H1 (cell line): ENCODE results near the gene NEK4. TPM values are rescaled to one million over a fixed set of nuclear protein-coding genes. Genes with fewer than 3 reads are reported as not detected.

Experiments used
- CTCF ChIA-PET: fragments of 300-600 bp; sonication (Branson Sonifier 250); formaldehyde crosslinking; loops from one replicate; lab custom pipeline; 2021; ENCODE audit not compliant: partially characterized antibody; lab: Charles Lee
- POLR2A ChIA-PET: fragments of 300-600 bp; sonication (Branson Sonifier 250); formaldehyde crosslinking; loops from one replicate; lab custom pipeline; 2021; ENCODE audit warnings: inconsistent platforms; ENCODE audit not compliant: partially characterized antibody; lab: Charles Lee
- DNase-seq, 2 experiments: peaks; one replicate each; pipeline versions ENCODE4 v3.0.0 to v3.0.0-alpha.2; 2010 to 2022; ENCODE audit warnings: low spot score in 2 of 2, low read depth in 1 of 2, mixed read lengths in 1 of 2
- FAIRE-seq: peaks from 2 replicates; lab custom pipeline; 2011; peaks lifted over from hg19 to GRCh38; lab: Jason Lieb, UNC
- H2AFZ ChIP-seq: 2 replicates; pipeline ENCODE4 v1.8.1; 2012; ENCODE audit warnings: low read length, inconsistent platforms
- H2AK5ac ChIP-seq: 2 replicates; pipeline ENCODE4 v1.6.1; 2013; ENCODE audit warnings: low read depth, low read length
- H2BK120ac ChIP-seq: replicated peaks from 2 replicates; pipeline ENCODE3; 2013; ENCODE audit warnings: low read depth, low read length, inconsistent platforms
- H2BK12ac ChIP-seq: 2 replicates; pipeline ENCODE4 v1.6.1; 2013; ENCODE audit warnings: low read depth, low read length
- H2BK15ac ChIP-seq: 2 replicates; pipeline ENCODE4 v1.6.1; 2013; ENCODE audit warnings: low read length
- H2BK20ac ChIP-seq: 2 replicates; pipeline ENCODE4 v1.6.1; 2013; ENCODE audit warnings: low read length
- H2BK5ac ChIP-seq: 2 replicates; pipeline ENCODE4 v1.6.1; 2013; ENCODE audit warnings: low read depth, low read length
- H3K14ac ChIP-seq: 2 replicates; pipeline ENCODE4 v1.6.1; 2013; ENCODE audit warnings: inconsistent platforms; ENCODE audit not compliant: insufficient read length
- H3K18ac ChIP-seq: 2 replicates; pipeline ENCODE4 v1.6.1; 2013; ENCODE audit warnings: low read length; ENCODE audit errors: extremely low read depth
- H3K23ac ChIP-seq: 2 replicates; pipeline ENCODE4 v1.6.1; 2013; ENCODE audit warnings: inconsistent platforms; ENCODE audit not compliant: insufficient read length
- H3K23me2 ChIP-seq: 2 replicates; pipeline ENCODE4 v1.6.1; 2013; ENCODE audit warnings: low read depth, low read length
- H3K27ac ChIP-seq: 2 replicates; pipeline ENCODE4 v1.6.1; 2011; ENCODE audit warnings: low read depth, low read length, inconsistent platforms
- H3K27me3 ChIP-seq, 4 experiments: replicated peaks in 1 of 4; 1 replicate in 1 of 4; 2 replicates in 3 of 4; pipeline versions ENCODE4 v1.6.1 to v1.8.1; 2011 to 2013; ENCODE audit warnings: low read length in 3 of 4, mild to moderate bottlenecking in 3 of 4, inconsistent platforms in 2 of 4, mixed read lengths in 2 of 4, moderate library complexity in 1 of 4; ENCODE audit not compliant: control insufficient read depth in 3 of 4, insufficient read depth in 3 of 4; ENCODE audit errors: extremely low read depth in 1 of 4
- H3K36me3 ChIP-seq, 4 experiments: 2 replicates each; pipeline versions ENCODE4 v1.6.1 to v1.8.1; 2011 to 2013; ENCODE audit warnings: mild to moderate bottlenecking in 4 of 4, low read length in 3 of 4, moderate library complexity in 2 of 4, control low read depth in 1 of 4, inconsistent platforms in 1 of 4; ENCODE audit not compliant: insufficient read depth in 4 of 4, control insufficient read depth in 2 of 4
- H3K4ac ChIP-seq: replicated peaks from 2 replicates; pipeline ENCODE3; 2013; ENCODE audit warnings: low read length, low read depth, mixed read lengths, inconsistent platforms; ENCODE audit not compliant: insufficient read length
- H3K4me1 ChIP-seq, 4 experiments: replicated peaks in 1 of 4; 1 replicate in 1 of 4; 2 replicates in 3 of 4; pipeline versions ENCODE4 v1.6.1 to v1.8.1; 2011 to 2013; ENCODE audit warnings: low read length in 3 of 4, inconsistent platforms in 2 of 4, mixed read lengths in 1 of 4; ENCODE audit not compliant: insufficient read depth in 4 of 4, control insufficient read depth in 3 of 4
- H3K4me2 ChIP-seq, 2 experiments: 2 replicates each; pipeline versions ENCODE4 v1.6.1 to v1.8.1; 2011 to 2013; ENCODE audit warnings: low read depth in 2 of 2, low read length in 2 of 2, control low read depth in 1 of 2, inconsistent platforms in 1 of 2, mild to moderate bottlenecking in 1 of 2; ENCODE audit not compliant: insufficient read depth in 1 of 2
- H3K4me3 ChIP-seq, 4 experiments: fragments of 200-600, 300-600 bp in 1 of 4; sonication (generic), shearing (Covaris generic), sonication (Bioruptor Twin) in 1 of 4; 2 replicates each; pipeline versions ENCODE4 v1.5.1 to v1.8.1; 2011 to 2016; ENCODE audit warnings: low read length in 4 of 4, low read depth in 3 of 4, control low read depth in 2 of 4, inconsistent platforms in 2 of 4, mild to moderate bottlenecking in 2 of 4, mixed read lengths in 1 of 4, moderate library complexity in 1 of 4; ENCODE audit not compliant: insufficient read depth in 2 of 4; ENCODE audit errors: extremely low read depth in 1 of 4
- H3K56ac ChIP-seq: replicated peaks from 2 replicates; pipeline ENCODE3; 2013; ENCODE audit warnings: low read depth, mild to moderate bottlenecking, mixed read lengths, low read length, inconsistent platforms; ENCODE audit not compliant: insufficient read length
- H3K79me1 ChIP-seq: 2 replicates; pipeline ENCODE4 v1.6.1; 2013; ENCODE audit warnings: low read depth, low read length, control low read depth
- H3K79me2 ChIP-seq, 2 experiments: 2 replicates each; pipeline versions ENCODE4 v1.6.1 to v1.8.1; 2012 to 2013; ENCODE audit warnings: low read length in 2 of 2, mild to moderate bottlenecking in 2 of 2, inconsistent platforms in 1 of 2; ENCODE audit not compliant: insufficient read depth in 2 of 2, control insufficient read depth in 1 of 2
- H3K9ac ChIP-seq, 4 experiments: replicated peaks in 1 of 4; 1 replicate in 1 of 4; 2 replicates in 3 of 4; pipeline versions ENCODE4 v1.6.1 to v1.8.1; 2011 to 2013; ENCODE audit warnings: low read depth in 3 of 4, low read length in 3 of 4, control low read depth in 2 of 4, mild to moderate bottlenecking in 2 of 4, moderate library complexity in 2 of 4, inconsistent platforms in 1 of 4; ENCODE audit errors: extremely low read depth in 1 of 4
- H3K9me3 ChIP-seq, 2 experiments: 2 replicates each; pipeline versions ENCODE4 v1.6.1 to v1.8.1; 2012 to 2013; ENCODE audit warnings: mild to moderate bottlenecking in 2 of 2, moderate library complexity in 2 of 2, control low read depth in 1 of 2, inconsistent platforms in 1 of 2, low read depth in 1 of 2, low read length in 1 of 2, mixed read lengths in 1 of 2; ENCODE audit not compliant: insufficient read depth in 2 of 2
- H4K20me1 ChIP-seq, 2 experiments: replicated peaks in 1 of 2; 2 replicates each; pipeline versions ENCODE3 to v1.8.1; 2011 to 2013; ENCODE audit warnings: inconsistent platforms in 2 of 2, low read length in 2 of 2, mild to moderate bottlenecking in 1 of 2; ENCODE audit not compliant: insufficient read depth in 2 of 2, control insufficient read depth in 1 of 2
- H4K5ac ChIP-seq: 2 replicates; pipeline ENCODE4 v1.6.1; 2013; ENCODE audit warnings: low read length, low read depth, mixed read lengths, inconsistent platforms; ENCODE audit not compliant: insufficient read length
- H4K8ac ChIP-seq: 2 replicates; pipeline ENCODE4 v1.8.0; 2013; ENCODE audit warnings: mild to moderate bottlenecking, moderate library complexity, low read length, inconsistent platforms; ENCODE audit not compliant: insufficient read depth; ENCODE audit errors: extremely low read depth
- H4K91ac ChIP-seq: replicated peaks from 2 replicates; pipeline ENCODE3; 2013; ENCODE audit warnings: low read length, mixed read lengths, inconsistent platforms; ENCODE audit not compliant: insufficient read length
- MAFK ChIP-seq: IDR thresholded peaks from 2 replicates; pipeline ENCODE4 v1.6.1; 2012; ENCODE audit warnings: low read depth, mild to moderate bottlenecking, improper control_type of control experiment, low read length
- POLR2A ChIP-seq, 2 experiments: IDR thresholded peaks; 1 replicate in 1 of 2; 2 replicates in 1 of 2; pipeline ENCODE4 v1.6.1; 2011; ENCODE audit warnings: low read depth in 2 of 2, low read length in 2 of 2, mild to moderate bottlenecking in 2 of 2; ENCODE audit errors: control extremely low read depth in 1 of 2
- POLR2AphosphoS5 ChIP-seq: IDR thresholded peaks from 2 replicates; pipeline ENCODE4 v1.6.1; 2011; ENCODE audit warnings: low read depth, low read length
- RNF2 ChIP-seq: fragments of 200-900, 300-1000 bp; sonication (generic); IDR thresholded peaks from 2 replicates; pipeline ENCODE4 v1.7.1; 2016; ENCODE audit warnings: borderline replicate concordance, low read depth, mild to moderate bottlenecking, antibody characterized with exemption, low read length; ENCODE audit not compliant: poor library complexity, severe bottlenecking; ENCODE audit errors: missing control alignments
- SP1 ChIP-seq: IDR thresholded peaks from 2 replicates; pipeline ENCODE4 v1.6.1; 2011; ENCODE audit warnings: low read depth, low read length
- WGBS, 2 experiments: shearing (Covaris generic) in 1 of 2; methylation state at CpG; one replicate each; pipeline versions ENCODE4 v1.1.6 to v1.1.7; 2013 to 2015; ENCODE audit warnings: low lambda C conversion rate in 2 of 2, mixed read lengths in 2 of 2, inconsistent platforms in 1 of 2, low coverage in 1 of 2, missing lambda C conversion rate in 1 of 2; ENCODE audit not compliant: insufficient replicate concordance in 2 of 2, insufficient coverage in 1 of 2, insufficient read length in 1 of 2; ENCODE audit errors: extremely low coverage in 1 of 2, missing lambda C conversion rate in 1 of 2; 5-methylcytosine and 5-hydroxymethylcytosine counted together
- polyA plus RNA-seq, 7 experiments: library from polyadenylated mRNA; depleted of rRNA in 3 of 7; stranded (reverse) in 5 of 7; unstranded in 2 of 7; fragments of >200 nt in 5 of 7; fragments of 200-250 nt in 2 of 7; gene quantifications; 1 replicate in 5 of 7; 2 replicates in 1 of 7; 4 replicates in 1 of 7; pipeline versions ENCODE4 v1.2.1 to v1.2.3, GENCODE V29; 2011 to 2013; ENCODE audit warnings: missing spikeins in 2 of 7, mixed read lengths in 2 of 7
- total RNA-seq: library from RNA; stranded (reverse); fragmentation: NEBNext Ultra II Directional; extraction: Animal tissue kit (Norgen Biotek cat#: 25700); gene quantifications from 2 replicates; pipeline ENCODE4 v1.2.1, GENCODE V29; 2021

Gene NEK4
- total and polyA plus RNA-seq, 2 of the 8 experiments (the other 6 are each of a cell fraction or from before 2014, with no cell fraction given): 7.5 to 40.0 TPM

- H4K20me1 ChIP-seq: peaks cover 7 to 13% of the 10 kb centered on the region in 2 experiments
- FAIRE-seq (no peak), DNase-seq (peak in 1 of 2 experiments; percentile 30)
- H3K4me2 ChIP-seq: no peak overlapping the region
- no peak overlapping the region for H4K91ac ChIP-seq
- WGBS, 2 experiments: 93% methylated on average over 4 of the region's 4 CpGs; no CpG with 5 or more reads in 1 of the 2 experiments
- H2BK120ac ChIP-seq: no peak overlapping the region
- H2AFZ ChIP-seq: no peak overlapping the region
- no peak overlapping the region for H2BK20ac ChIP-seq
- H3K4me3 ChIP-seq: no peak overlapping the region
- no peaks in the 10 kb centered on the region for H3K79me1 ChIP-seq
- no peak overlapping the region for H3K18ac ChIP-seq
- no peak overlapping the region for H3K56ac ChIP-seq
- no peak overlapping the region for H4K5ac ChIP-seq
- H2BK5ac ChIP-seq: no peak overlapping the region
- ChIA-PET CTCF (interaction anchor here (0.6 to 1.7 kb wide), 4 partner anchors 10 to 103 kb away, joined by 3 to 4 read pairs (median 3); partner anchors contain the start of genes GLT8D1 and SPCS1), POLR2A (interaction anchor here (1.3 to 18.8 kb wide), 6 partner anchors 5 to 74 kb away, joined by 3 to 347 read pairs (median 56); partner anchors contain the start of genes GLT8D1, GNL3, PBRM1 and SPCS1)
- H3K79me2 ChIP-seq: no peaks in the 10 kb centered on the region; a peak in 1 of 4 replicates
- H3K27me3 ChIP-seq: no peaks in the 10 kb centered on the region
- H3K9me3 ChIP-seq: no peaks in the 10 kb centered on the region
- H2AK5ac ChIP-seq: no peak overlapping the region
- H3K36me3 ChIP-seq: peaks cover 40 to 72% (median 56%) of the 10 kb centered on the region in 4 experiments
- no peak overlapping the region for H3K4ac ChIP-seq
- no peak overlapping the region for H3K23ac ChIP-seq
- no peak overlapping the region for H3K14ac ChIP-seq
- no peak overlapping the region for H3K9ac ChIP-seq
- no peak overlapping the region for H3K27ac ChIP-seq
- H2BK15ac ChIP-seq: no peak overlapping the region
- H4K8ac ChIP-seq: no peak overlapping the region
- no peaks in the 10 kb centered on the region for H3K23me2 ChIP-seq
- H3K4me1 ChIP-seq: no peaks in the 10 kb centered on the region
- H2BK12ac ChIP-seq: no peak overlapping the region
- TF ChIP-seq RNF2 (no peak), POLR2AphosphoS5 (peak; percentile 56; the same call in 1 of the 2 replicates), SP1 (no peak), POLR2A (IDR thresholded peaks at IDR 0.05; ENCODE audit: control extremely low read depth in 1 of 2, low read depth in 2 of 2, low read length in 2 of 2) (peak; percentile 39 to 76), MAFK (no peak)
- TF ChIP-seq, all 59 proteins: peak for 2
Measured at GRCh38 chr3:52695798-52696671, 74.7 kb downstream of the NEK4 start.
